Endothelial cell of umbilical vein (primary cell): ENCODE measurements around the gene ELOA. TPM values are rescaled to one million over a fixed set of nuclear protein-coding genes. Genes with fewer than 3 reads are reported as not detected.

Experiments used
- BruUV-seq: library from RNA; stranded (reverse); fragments of 400-500 nt; replicated peaks from 2 replicates; lab custom pipeline; 2021; lab: Mats Ljungman, UMichigan
- CTCF ChIA-PET: fragments of 300-600, 350-600 bp; sonication (Branson Sonifier 250); formaldehyde crosslinking; loops from one replicate; lab custom pipeline; 2021; ENCODE audit warnings: antibody characterized with exemption, inconsistent platforms; lab: Charles Lee
- POLR2A ChIA-PET: fragments of 300-600, 350-600 bp; sonication (Branson Sonifier 250); formaldehyde crosslinking; loops from one replicate; lab custom pipeline; 2021; ENCODE audit warnings: antibody characterized with exemption, inconsistent platforms; lab: Charles Lee
- DNase-seq: peaks from one replicate; pipeline ENCODE4 v3.0.0-alpha.2; 2011; ENCODE audit warnings: low read depth, low spot score
- FAIRE-seq: peaks from 2 replicates; lab custom pipeline; 2011; peaks lifted over from hg19 to GRCh38; lab: Jason Lieb, UNC
- H2AFZ ChIP-seq: 2 replicates; pipeline ENCODE4 v1.6.0; 2012; ENCODE audit warnings: low read depth, low read length, control low read depth, inconsistent platforms
- H3K27ac ChIP-seq: 2 replicates; pipeline ENCODE4 v1.5.1; 2011; ENCODE audit warnings: low read depth, mild to moderate bottlenecking, control low read depth, low read length, moderate library complexity; ENCODE audit not compliant: insufficient read depth
- H3K27me3 ChIP-seq, 2 experiments: 2 replicates each; pipeline versions ENCODE4 v1.6.0 to v1.6.1; 2011; ENCODE audit warnings: low read length in 2 of 2, mixed read lengths in 1 of 2; ENCODE audit not compliant: control insufficient read depth in 2 of 2, insufficient read depth in 2 of 2
- H3K36me3 ChIP-seq, 2 experiments: 2 replicates in 1 of 2; 3 replicates in 1 of 2; pipeline ENCODE4 v1.5.1; 2011; ENCODE audit warnings: low read length in 2 of 2, mild to moderate bottlenecking in 1 of 2, moderate library complexity in 1 of 2; ENCODE audit not compliant: control insufficient read depth in 2 of 2, insufficient read depth in 2 of 2; ENCODE audit errors: extremely low read depth in 1 of 2
- H3K4me1 ChIP-seq: 3 replicates; pipeline ENCODE4 v1.5.1; 2011; ENCODE audit warnings: mild to moderate bottlenecking, low read length; ENCODE audit not compliant: control insufficient read depth, insufficient read depth; ENCODE audit errors: extremely low read depth
- H3K4me2 ChIP-seq: 2 replicates; pipeline ENCODE4 v1.6.1; 2011; ENCODE audit warnings: low read length, control low read depth, mixed read lengths; ENCODE audit not compliant: insufficient read depth
- H3K4me3 ChIP-seq, 3 experiments: fragments of 200-600 bp in 1 of 3; sonication (generic), shearing (Covaris generic) in 1 of 3; replicated peaks in 1 of 3; 2 replicates each; pipeline ENCODE4 v1.5.1; 2011 to 2016; ENCODE audit warnings: control low read depth in 3 of 3, low read length in 3 of 3, mild to moderate bottlenecking in 2 of 3, inconsistent platforms in 1 of 3, low read depth in 1 of 3, moderate library complexity in 1 of 3; ENCODE audit not compliant: insufficient read depth in 1 of 3
- H3K79me2 ChIP-seq: 2 replicates; pipeline ENCODE4 v1.6.0; 2012; ENCODE audit warnings: low read length, inconsistent platforms; ENCODE audit not compliant: control insufficient read depth, insufficient read depth
- H3K9ac ChIP-seq: replicated peaks from 2 replicates; pipeline ENCODE3; 2011; ENCODE audit warnings: low read length, control low read depth; ENCODE audit not compliant: insufficient read depth; ENCODE audit errors: extremely low read depth
- H3K9me1 ChIP-seq: replicated peaks from 3 replicates; pipeline ENCODE4 v1.6.0; 2011; ENCODE audit warnings: mild to moderate bottlenecking, low read length; ENCODE audit not compliant: control insufficient read depth, insufficient read depth; ENCODE audit errors: extremely low read depth
- H3K9me3 ChIP-seq: replicated peaks from 2 replicates; pipeline ENCODE4 v1.5.1; 2012; ENCODE audit warnings: low read length, inconsistent platforms; ENCODE audit not compliant: control insufficient read depth, insufficient read depth
- H4K20me1 ChIP-seq: replicated peaks from 2 replicates; pipeline ENCODE3; 2011; ENCODE audit warnings: mild to moderate bottlenecking, low read length; ENCODE audit not compliant: control insufficient read depth, insufficient read depth; ENCODE audit errors: extremely low read depth
- CTCF ChIP-seq, 2 donors: IDR thresholded peaks; 1 replicate in 1 of 2; 2 replicates in 1 of 2; pipeline ENCODE4 v1.5.1; 2011; ENCODE audit warnings: low read length in 2 of 2, mild to moderate bottlenecking in 2 of 2, moderate library complexity in 2 of 2, control low read depth in 1 of 2, inconsistent platforms in 1 of 2, low read depth in 1 of 2; ENCODE audit not compliant: insufficient read depth in 1 of 2; ENCODE audit errors: extremely low read depth in 1 of 2
- EZH2 ChIP-seq: IDR thresholded peaks from 2 replicates; pipeline ENCODE4 v1.6.1; 2012; ENCODE audit warnings: borderline replicate concordance, low read depth, mild to moderate bottlenecking, moderate library complexity, low read length, inconsistent platforms; ENCODE audit not compliant: severe bottlenecking
- FOS ChIP-seq: IDR thresholded peaks from 2 replicates; pipeline ENCODE4 v1.6.1; 2011; ENCODE audit warnings: mild to moderate bottlenecking, low read length, moderate library complexity, borderline replicate concordance; ENCODE audit not compliant: insufficient read depth
- JUN ChIP-seq: IDR thresholded peaks from 2 replicates; pipeline ENCODE4 v1.6.1; 2011; ENCODE audit warnings: borderline replicate concordance, low read depth; ENCODE audit not compliant: insufficient read length, insufficient read depth
- MAX ChIP-seq: IDR thresholded peaks from 2 replicates; pipeline ENCODE4 v1.6.1; 2011; ENCODE audit not compliant: insufficient read depth, insufficient read length
- MYC ChIP-seq: IDR thresholded peaks from one replicate; pipeline ENCODE4 v1.6.1; 2011; ENCODE audit warnings: mild to moderate bottlenecking, low read depth, low read length
- POLR2A ChIP-seq: IDR thresholded peaks from 2 replicates; pipeline ENCODE4 v1.6.1; 2012; ENCODE audit warnings: low read depth, mild to moderate bottlenecking, control low read depth, low read length
- POLR2AphosphoS5 ChIP-seq: IDR thresholded peaks from 2 replicates; pipeline ENCODE4 v1.6.1; 2012; ENCODE audit warnings: low read depth, mild to moderate bottlenecking, control low read depth, low read length, moderate library complexity; ENCODE audit not compliant: insufficient read depth
- dilution Hi-C: fragments of 300-500 bp; cut with MboI; formaldehyde crosslinking; loops from one replicate; pipeline ENCODE4 v1.15.0; 2019; ENCODE audit warnings: low sequenced_read_pairs; ENCODE audit not compliant: extremely low pct_ligation_motif_present
- intact Hi-C: fragments of 100-400 bp; cut with micrococcal nuclease; formaldehyde crosslinking; loops from one replicate; pipeline ENCODE4 v1.10.0; 2022
- polyA plus RNA-seq, 4 experiments: library from polyadenylated mRNA; depleted of rRNA in 3 of 4; stranded (reverse) in 3 of 4; unstranded in 1 of 4; fragments of >200 nt; gene quantifications; 2 replicates each; pipeline versions ENCODE4 v1.2.1 to v1.2.3, GENCODE V29; 2011 to 2012; ENCODE audit warnings: missing spikeins in 1 of 4
- total RNA-seq: library from RNA; stranded (reverse); gene quantifications from 2 replicates; pipeline ENCODE4 v1.2.3, GENCODE V29; 2021

Gene ELOA
- total and polyA plus RNA-seq, 2 donors (not counting 3 experiments of a cell fraction or from before 2014, with no cell fraction given) = 11.9 to 42.6 TPM

DNA sequence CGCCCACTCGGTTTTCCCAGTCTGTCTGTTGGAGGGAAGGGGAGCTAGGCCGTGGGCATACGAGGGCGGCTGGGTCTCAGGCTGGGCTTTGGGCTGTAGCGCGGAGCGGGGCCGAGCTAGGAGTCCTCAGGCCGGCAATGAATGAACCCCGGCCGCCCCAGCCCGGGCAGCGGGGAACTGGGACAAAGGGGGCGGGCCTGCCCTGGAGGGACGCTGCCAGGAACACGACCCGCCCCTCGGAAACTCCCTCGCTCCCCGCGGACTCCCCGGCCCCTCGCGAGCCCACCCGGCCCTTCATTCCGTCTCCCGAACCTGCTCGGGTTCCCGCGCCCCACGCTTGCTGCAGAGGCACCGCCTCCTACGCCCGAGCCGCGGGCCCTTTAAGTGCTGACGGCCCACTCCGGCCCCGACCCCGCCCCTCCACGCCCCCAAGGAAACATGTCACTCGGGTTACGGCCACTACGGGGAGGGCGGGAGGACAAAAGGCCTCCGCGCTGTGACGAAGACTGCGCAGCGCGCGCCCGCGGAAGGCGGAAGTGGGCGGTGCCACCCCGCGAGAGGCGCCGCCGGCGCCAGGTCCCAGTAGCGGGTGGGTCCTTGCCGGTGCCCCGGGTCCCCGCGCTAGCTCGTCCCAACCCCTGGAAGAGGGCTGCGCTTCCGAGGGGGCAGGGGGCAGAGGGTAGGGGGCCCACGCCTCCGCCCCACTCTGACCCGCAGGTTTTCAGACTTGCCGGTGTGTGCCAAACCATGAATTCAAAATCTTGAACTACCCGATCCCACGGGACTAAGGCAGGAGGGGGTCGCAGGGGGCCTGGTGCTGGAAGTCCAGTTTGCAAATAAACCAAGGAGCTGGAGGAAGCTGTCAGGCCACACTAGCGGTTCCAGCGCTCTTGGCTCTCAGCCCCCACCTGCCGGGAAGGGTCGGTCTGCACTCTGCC lies 57.4 kb downstream of the ELOA start, which contains the start of gene GALE:
Gene GALE, minus strand, starts transcription at position 355 of the 938 bp plus-strand sequence. CDS start 1,747 bp downstream, outside the sequence.
- peak within 1 kb of the TSS; percentile 45 to 83 (median 73) for H3K4me3 ChIP-seq
- no peaks in the 10 kb centered on the region for H3K9me3 ChIP-seq
- peak within 1 kb of the TSS; percentile 91 for H3K4me2 ChIP-seq
- POLR2A ChIA-PET = interaction anchor here (1.1 to 1.8 kb wide), 5 partner anchors 9 to 24 kb away, joined by 3 to 9 read pairs (median 5); partner anchors contain the start of genes LYPLA2 and PITHD1
- peak within 1 kb of the TSS; percentile 87 for H3K9ac ChIP-seq
- peaks cover 0 to 24% of the 10 kb centered on the region in 2 experiments for H3K36me3 ChIP-seq
- intact Hi-C loops = loop anchor here (1.0 to 5.0 kb wide), 4 partner anchors 9 to 243 kb away; partner anchors contain the start of genes ID3, LYPLA2, PITHD1 and PNRC2
- H3K79me2 ChIP-seq = no peaks in the 10 kb centered on the region
- dilution Hi-C loops = no loop called here
- peak within 1 kb of the TSS; percentile 49 for H2AFZ ChIP-seq
- TF ChIP-seq CTCF (IDR thresholded peaks at IDR 0.05; ENCODE audit: extremely low read depth in 1 of 2, insufficient read depth in 1 of 2, low read depth in 1 of 2, low read length in 2 of 2) (no peak), POLR2A (peak; percentile 61), POLR2AphosphoS5 (peak; percentile 97), JUN (no peak), MAX (peak; percentile 36), MYC (peak; percentile 11), FOS (no peak), EZH2 (no peak)
- peaks cover 15% of the 10 kb centered on the region for H3K4me1 ChIP-seq
- H3K27me3 ChIP-seq = no peaks in the 10 kb centered on the region
- H3K9me1 ChIP-seq = no peaks in the 10 kb centered on the region
- CTCF ChIA-PET = interaction anchor here (0.6 to 4.6 kb wide), 9 partner anchors 9 to 116 kb away, joined by 3 to 43 read pairs (median 5); partner anchors contain the start of genes HMGCL and PITHD1
- FAIRE-seq (peak; percentile 86), DNase-seq (peak; percentile 95)
- no TSS peak for BruUV-seq
- peak within 1 kb of the TSS; percentile 62 for H3K27ac ChIP-seq
- no peaks in the 10 kb centered on the region for H4K20me1 ChIP-seq
